MV-4-11 (cell line): Measurements from ENCODE around the gene CCL20.
"Not testable (repeated sequence)": the region's sequence is repeated elsewhere in the genome, so short reads cannot be mapped to it uniquely, and the experiment has no call there.

Source experiments
- DNase-seq: peaks from one replicate; lab custom pipeline; 2025; lab: John Stamatoyannopoulos, UW

Gene CCL20

DNA sequence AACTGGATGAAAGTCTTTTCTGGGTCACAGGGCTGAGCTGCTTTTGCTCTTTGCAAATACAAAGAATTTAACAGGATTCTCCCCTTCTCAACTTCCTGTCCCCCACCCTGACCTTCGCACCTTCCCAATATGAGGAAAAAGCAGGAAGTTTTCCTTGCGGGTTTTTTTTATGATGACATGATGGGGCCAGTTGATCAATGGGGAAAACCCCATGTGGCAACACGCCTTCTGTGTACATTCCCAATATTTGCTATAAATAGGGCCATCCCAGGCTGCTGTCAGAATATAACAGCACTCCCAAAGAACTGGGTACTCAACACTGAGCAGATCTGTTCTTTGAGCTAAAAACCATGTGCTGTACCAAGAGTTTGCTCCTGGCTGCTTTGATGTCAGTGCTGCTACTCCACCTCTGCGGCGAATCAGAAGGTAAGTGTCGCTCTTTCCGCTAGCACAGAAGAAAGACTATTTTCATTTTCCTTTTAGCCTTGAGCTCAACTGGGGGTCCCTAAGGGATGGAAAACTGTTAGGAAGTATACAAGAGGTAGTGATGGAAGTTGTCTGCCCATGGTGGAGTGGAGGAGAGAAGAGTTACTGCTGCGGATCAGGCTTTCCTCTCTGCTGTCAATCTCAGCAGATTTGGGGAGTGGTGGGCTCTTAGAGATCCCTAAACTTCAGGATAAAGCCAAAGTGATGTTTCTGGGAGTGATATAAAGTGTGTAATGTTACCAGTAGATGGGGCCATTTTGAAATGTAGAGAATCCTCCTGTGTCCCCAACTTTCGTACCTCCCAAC is at the start of gene CCL20:
CCL20 (plus strand) TSS at position 281 of the 792 bp plus-strand sequence; CDS start at position 351, 70 bp downstream.
- no peak for DNase-seq

- no peak for DNase-seq
Measured at GRCh38 chr2:227765788-227766372, 47.8 kb upstream of the CCL20 start.

GRCh38 chr2:227766373-227766883 is 47.2 kb upstream of the CCL20 start:
- peak; percentile 34 for DNase-seq

DNA sequence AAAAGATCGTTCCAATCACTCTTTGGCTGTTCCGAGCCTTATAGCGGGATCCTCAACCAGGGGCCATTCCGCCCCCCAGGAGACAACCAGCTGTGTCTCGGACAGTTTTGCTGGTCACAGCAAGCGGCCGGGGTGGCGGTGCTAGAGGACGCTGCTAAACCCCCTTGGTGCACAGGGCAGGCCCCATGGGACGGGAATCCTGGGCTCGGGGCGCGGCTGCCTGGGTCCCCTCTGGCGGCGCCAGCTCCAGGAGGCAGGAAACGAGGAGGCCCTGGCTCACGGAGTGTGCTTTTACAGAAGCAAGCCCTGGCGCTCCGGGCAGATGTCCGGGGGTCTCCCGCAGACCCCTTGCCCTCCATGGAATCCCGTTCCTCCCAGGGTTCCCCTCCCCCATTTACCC is 45.8 kb upstream of the CCL20 start:
- DNase-seq, result no peak

DNA sequence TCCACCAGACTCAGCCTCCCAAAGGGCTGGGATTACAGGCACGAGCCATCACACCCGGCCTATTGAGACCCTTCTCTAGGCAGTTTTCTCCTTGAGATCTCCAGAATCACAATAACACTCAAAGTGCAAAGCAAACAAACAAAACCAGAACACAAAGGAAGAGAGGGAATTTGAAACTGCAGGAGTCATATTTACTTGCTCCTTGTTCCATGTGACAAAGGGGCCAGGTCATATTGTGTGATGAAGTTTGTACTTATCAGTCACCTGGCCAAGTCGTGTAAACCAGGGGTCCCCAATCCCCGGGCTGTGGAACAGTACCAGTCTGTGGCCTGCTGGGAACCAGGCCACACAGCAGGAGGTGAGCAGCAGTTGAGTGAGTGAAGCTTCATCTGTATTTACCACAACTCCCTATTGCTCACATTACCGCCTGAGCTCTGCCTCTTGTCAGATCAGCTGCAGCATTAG is 41.4 kb upstream of the CCL20 start:
- no peak for DNase-seq

DNA sequence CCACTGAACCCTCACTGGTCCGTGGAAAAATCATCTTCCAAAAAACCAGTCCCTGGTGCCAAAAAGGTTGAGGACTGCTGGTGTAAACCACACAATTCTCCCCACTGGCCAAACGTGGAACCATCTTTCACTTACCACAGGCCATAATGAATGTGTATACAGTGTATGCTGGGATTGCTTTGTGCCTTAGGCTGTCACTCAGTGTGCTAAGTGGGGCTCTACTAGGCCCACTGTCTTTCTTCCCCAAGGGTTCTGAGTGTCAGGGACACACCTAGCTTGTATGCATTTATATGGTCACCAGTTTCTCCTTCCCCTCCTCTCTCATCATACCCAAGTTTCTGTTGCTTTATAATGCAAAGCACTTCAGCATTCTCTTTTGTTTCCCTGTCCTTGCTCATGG is 40.7 kb upstream of the CCL20 start:
- no peak for DNase-seq

DNA sequence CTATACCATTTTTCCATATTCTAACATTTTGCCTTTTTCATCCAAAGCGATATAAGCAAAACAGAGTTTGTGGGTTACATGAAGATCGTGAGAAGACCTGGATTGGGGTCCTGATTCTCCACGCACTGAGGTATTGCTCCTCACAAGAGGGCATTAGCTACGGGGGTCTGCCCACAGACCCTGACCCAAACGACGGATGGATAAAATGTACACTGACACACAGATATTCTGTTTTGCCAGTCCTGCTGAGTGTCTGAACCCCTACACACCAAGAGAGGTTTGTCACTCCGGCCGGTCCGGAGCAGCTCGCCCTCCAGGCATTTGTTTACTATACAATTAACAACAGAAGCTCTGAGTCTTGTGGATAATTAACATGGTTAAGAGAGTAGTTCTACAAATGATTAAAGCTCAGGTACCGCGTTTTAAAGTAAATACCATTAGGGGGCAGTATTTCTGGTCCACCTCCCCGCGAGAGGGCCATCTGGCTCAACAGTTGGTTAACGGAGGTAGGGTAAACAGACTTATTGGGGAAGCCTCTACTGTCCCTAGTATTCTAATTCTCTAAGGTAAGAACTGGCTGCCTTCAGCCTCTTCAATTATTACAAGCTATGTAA is 39.5 kb upstream of the CCL20 start:
- peak; percentile 7 for DNase-seq

DNA sequence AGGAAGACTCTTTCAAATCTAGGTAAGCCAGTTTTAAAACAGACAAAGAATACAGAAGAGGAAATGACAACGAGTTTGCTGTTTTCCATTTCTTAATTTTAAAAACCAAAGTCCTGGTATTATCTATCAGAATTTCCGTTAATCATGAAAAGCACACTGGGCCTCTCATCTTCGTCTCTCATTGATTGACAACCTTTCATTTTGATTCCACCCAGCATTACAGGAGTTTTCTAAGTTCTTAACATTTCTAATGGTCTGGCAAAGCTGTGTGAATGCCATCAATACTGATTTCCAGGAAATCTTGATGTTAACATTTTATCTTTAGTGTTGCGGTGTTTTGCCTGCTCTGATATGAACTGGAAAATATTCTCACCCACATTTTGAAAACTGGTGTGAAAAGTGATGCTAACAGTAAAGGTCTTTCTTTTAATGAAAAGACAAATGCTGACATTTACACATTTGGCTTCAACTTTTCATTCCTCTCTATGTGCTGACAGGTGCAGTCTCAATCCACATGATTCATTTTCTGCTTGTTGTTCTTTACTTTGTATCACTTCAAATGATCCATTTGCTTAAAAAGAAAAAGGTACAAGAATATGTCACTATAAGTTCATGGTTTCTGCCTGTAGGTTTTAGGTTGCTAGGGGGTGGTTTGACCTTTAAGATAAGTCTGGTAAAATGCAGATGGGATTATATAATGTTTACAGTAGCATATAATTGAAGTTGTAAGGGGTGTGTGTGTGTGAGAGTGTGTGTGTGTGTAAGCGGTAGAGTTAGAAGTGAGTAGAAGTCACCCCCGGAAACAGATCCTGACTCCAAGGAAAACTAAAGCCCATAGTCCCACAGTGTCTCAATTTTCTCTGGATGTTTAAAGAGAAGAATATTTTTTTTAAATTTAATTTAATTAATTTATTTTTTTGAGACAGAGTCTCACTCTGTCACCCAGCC is 38.5 kb upstream of the CCL20 start:
- no peak for DNase-seq

DNA sequence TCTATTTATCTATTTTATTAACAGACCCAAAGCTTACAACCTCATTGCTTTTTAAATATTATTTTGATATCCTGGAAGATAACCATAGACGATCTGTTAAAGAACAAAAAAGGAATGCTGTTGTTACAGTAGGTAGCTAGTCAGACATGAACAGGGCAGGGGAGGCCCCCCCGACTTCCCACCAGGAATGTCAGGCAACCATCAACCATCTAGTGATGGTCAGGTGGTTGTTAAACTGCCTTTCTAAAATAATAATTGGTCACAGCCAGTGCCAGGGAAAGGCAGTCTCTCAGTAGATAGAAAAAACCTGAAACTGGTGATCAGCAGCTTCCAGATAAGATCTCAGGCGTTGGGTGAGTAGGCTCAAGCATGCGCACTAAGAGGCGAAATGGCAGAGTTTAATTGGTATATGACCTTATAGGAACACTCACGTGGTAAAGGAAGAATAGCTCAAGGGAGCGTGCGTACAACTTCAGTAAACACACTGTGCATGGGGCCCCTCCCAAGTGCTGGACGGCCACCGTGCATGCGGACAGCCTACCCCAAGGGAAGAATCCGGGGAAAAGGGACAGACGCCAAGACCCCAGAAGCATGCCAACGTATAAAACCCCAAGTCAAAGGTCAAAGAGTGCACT is 32.5 kb upstream of the CCL20 start:
- DNase-seq, result no peak

DNA sequence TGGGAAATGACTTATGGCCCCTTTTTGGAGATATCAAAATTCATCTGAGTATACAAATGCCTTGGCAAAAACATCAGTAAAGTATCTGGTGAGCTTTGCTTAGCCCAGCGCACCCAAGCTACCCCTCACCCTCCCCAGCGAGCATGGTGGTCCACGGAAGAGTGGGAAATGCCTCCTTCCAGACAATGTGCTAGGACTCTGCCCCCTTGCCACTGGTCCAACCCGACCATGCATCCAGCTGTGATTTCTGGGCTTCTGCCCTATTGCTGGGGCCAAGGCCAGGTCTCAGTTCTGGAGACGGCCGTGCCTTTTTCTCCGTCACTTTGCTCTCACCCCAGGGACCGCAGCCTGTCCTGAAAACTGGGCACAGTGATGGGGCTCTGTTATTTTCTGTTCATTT is 31.8 kb upstream of the CCL20 start:
- DNase-seq, result no peak

GRCh38 chr2:227782804-227783203 is 30.8 kb upstream of the CCL20 start:
- no peak for DNase-seq

DNA sequence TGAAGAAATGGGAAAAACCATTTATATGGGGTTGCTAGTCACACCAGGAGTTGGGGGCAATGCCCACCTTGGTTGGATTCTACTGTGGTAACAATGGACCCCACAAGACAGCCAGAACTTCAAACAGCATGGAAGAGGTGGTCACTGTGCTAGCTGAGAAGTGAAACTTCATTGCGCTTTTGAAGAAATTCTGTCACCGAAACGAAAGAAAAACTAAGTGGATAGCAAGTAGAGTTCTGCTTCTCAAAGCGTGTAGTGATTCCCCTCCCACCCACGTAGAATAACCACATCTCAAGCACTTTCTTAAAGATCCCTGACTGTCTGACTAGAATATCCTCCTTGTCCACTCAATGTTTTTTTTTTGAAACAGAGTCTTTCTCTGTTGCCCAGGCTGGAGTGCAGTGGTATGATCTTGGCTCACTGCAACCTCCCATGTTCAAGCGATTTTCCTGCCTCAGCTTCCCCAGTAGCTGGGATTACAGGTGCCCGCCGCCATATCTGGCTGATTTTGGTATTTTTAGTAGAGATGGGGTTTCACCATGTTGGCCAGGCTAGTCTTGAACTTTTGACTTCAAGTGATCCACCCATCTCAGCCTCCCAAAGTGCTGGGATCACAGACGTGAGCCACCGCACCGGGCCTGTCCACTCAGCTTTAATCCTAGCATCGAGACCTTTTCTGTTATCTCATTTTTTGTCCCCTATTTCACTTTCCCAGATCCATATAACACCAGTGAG is 30.1 kb upstream of the CCL20 start:
- DNase-seq, result peak; percentile 87

DNA sequence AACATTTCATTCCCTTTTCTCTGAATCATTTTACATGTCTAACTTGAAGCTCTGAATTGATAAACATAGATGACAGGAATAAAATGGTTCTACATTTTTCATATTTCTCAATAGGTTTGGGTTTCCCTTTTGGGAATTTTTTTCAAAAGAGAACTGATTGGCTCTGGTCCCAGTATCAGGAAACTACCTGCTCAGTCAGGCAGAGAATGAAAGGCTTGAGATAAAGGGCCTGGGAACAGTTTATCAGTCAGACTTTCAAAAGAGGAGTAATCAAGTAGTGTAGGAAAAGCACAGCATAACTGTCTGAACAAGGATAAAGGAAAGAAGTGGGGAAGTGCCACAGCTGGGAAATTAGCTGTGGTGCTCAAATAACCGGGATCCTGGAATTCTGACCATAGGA is 28.3 kb upstream of the CCL20 start:
- no peak for DNase-seq

DNA sequence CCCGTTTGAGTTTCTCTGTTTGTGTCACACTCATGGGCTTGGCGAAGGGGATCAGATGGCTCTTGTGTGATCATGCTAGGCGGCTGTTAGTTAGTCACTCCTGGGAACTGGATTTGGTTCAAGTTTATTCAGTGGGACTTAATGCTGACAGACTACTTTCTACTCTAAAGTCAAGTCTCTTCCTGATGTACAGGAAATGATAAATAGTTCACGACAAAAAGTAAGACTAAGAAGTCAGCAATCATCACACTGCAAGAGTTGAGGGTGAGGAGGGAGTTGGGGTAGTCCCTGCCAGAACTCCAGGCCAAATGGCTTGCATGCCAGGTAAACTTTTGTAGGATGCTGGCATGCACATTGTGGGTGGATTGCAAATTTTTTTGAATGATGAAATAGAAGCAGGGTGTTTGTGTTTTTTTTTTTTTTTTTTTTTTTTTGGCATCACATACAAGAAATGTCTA is 25.1 kb upstream of the CCL20 start:
- DNase-seq, result no peak

DNA sequence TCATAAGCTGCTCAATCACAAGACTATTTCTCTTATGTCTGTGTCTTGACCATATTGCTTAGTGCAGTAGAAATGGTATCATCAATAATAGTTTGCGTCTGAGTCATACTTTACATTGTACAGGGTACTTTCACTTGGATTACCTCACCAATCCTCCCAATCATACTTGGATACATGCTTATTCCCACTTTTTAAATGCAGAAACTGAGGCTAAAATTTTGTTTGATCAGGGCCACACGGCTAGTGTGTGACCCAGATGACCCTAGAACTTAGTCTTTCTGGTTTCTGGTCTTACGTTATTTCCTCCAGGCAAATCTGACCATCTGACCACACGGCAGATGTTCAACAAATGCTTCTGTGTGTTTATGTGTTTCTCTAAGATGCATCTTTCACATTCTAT is 23.8 kb upstream of the CCL20 start:
- peak; percentile 68 for DNase-seq

DNA sequence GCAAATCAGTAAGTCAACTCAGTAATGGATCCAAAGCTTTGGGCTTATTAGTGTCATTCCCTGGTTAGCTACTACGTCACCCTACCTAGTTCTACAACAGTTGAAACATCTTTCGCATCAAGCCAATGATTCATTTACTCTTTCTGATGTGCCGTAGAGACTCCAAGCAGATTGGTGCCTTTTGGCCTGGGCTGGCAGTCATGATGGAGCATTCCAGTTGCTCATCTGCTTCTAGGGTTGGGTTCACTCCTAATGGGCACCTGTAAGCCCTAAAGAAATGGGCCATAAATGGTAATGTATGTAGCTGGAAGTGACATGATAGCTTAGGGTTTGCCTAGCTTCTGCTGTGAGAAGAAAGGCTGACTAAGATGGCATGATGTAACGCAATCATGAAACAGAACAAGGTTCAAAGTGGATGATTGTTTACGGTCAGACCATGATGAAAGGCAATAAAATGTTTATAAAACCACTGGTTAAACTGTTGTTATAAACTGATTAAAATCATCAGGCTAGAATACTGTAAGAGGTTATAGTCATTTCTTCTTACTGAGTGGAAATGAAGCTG is 20.4 kb upstream of the CCL20 start:
- DNase-seq, result no peak

- DNase-seq, result no peak
Measured at GRCh38 chr2:227796045-227796711, 17.5 kb upstream of the CCL20 start.

- not testable (repeated sequence) for DNase-seq
Measured at GRCh38 chr2:227796768-227797167, 16.9 kb upstream of the CCL20 start.

DNA sequence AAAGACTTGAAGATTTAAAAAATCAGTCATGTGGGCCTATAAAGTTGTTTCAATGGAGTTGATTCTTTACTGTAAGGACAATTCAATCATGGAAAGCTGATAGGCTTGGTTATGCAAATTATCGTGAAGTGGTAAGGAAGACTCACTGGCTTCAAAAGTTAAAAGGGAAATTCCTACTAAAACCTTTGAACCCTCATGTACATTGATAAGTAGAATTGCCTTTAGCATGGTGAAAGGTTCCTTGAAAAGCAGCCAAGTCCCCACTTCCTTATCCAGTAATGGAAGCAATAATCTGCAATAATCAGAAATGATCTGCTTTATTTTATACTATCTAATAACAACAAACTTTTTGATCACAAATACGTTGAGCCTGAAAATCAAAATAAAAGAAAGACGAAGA is 14.4 kb upstream of the CCL20 start:
- DNase-seq, result no peak

DNA sequence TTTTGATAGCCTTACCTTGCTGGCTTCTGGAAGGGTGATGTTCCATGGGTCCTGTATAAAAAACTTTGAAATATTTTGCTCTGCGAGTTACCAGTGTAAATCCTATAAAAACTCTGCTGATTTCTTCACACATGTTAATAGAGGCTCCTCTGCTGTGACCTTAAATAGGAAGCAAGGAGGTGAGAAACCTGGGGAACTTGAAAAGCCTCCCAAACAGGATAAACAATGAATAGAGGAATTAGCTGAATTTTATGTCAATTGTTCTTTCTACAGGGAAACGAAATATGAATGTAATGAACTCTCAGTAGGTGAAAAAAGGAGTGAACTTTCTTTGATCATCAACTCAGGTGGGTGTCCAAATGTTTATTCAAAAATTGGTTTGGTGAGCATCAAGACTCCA is 10.8 kb upstream of the CCL20 start:
- DNase-seq, result no peak
